Measurements from ENCODE around the gene FOCAD.

The FOCAD gene

GRCh38 chr9:20732118-20732517 is 48.1 kb downstream of the FOCAD start:
- DNase-seq: no peak

GRCh38 chr9:20734275-20734674 is 50.2 kb downstream of the FOCAD start:
- DNase-seq: no peak

GRCh38 chr9:20740304-20740703 is 56.2 kb downstream of the FOCAD start:
- no peak for DNase-seq

GRCh38 chr9:20740929-20741582 is 57.0 kb downstream of the FOCAD start:
- DNase-seq: no peak

- peak; percentile 47 to 86 for DNase-seq
These were observed 58.8 kb downstream of the FOCAD start for GRCh38 chr9:20742833-20743232.

GRCh38 chr9:20744036-20744630 is 60.1 kb downstream of the FOCAD start:
- DNase-seq: peak in 1 of 2 experiments; percentile 21

- DNase-seq: no peak
These were observed 62.9 kb downstream of the FOCAD start for GRCh38 chr9:20746967-20747366.

- no peak for DNase-seq
These were observed 65.6 kb downstream of the FOCAD start for GRCh38 chr9:20749496-20750198.

GRCh38 chr9:20753761-20754160 is 69.7 kb downstream of the FOCAD start:
- no peak for DNase-seq

- no peak for DNase-seq
These were observed 70.5 kb downstream of the FOCAD start for GRCh38 chr9:20754556-20754955.

- DNase-seq: no peak
These were observed 76.3 kb downstream of the FOCAD start for GRCh38 chr9:20760246-20760891.

GRCh38 chr9:20770947-20771346 is 86.9 kb downstream of the FOCAD start:
- DNase-seq: no peak

GRCh38 chr9:20771729-20772128 is 87.7 kb downstream of the FOCAD start:
- DNase-seq: no peak

GRCh38 chr9:20775683-20776082 is 91.6 kb downstream of the FOCAD start:
- no peak for DNase-seq

GRCh38 chr9:20781092-20781491 is 97.0 kb downstream of the FOCAD start:
- DNase-seq: no peak

- no peak for DNase-seq
These were observed 98.2 kb downstream of the FOCAD start for GRCh38 chr9:20782289-20782688.

- no peak for DNase-seq
These were observed 99.3 kb downstream of the FOCAD start for GRCh38 chr9:20783057-20784038.

GRCh38 chr9:20784196-20784595 is 100.1 kb downstream of the FOCAD start:
- DNase-seq: no peak

GRCh38 chr9:20786807-20787206 is 102.7 kb downstream of the FOCAD start:
- DNase-seq: no peak

- DNase-seq: peak in 1 of 2 experiments; percentile 10
These were observed 104.7 kb downstream of the FOCAD start for GRCh38 chr9:20788526-20789451.

GRCh38 chr9:20790721-20791120 is 106.7 kb downstream of the FOCAD start:
- no peak for DNase-seq
